PFSK-1 (cell line): Measurements from ENCODE around the gene POU2AF3.

Source experiments
- FOXP2 ChIP-seq: optimal IDR thresholded peaks from 2 replicates; pipeline ENCODE3; 2011; ENCODE audit warnings: borderline replicate concordance, control low read depth, inconsistent platforms; ENCODE audit not compliant: insufficient read depth; ENCODE audit errors: extremely low read length, extremely low read depth
- POLR2AphosphoS5 ChIP-seq: IDR thresholded peaks from 2 replicates; pipeline ENCODE4 v1.6.1; 2012; ENCODE audit warnings: low read depth, mild to moderate bottlenecking, control low read depth, low read length, moderate library complexity
- SIN3A ChIP-seq: IDR thresholded peaks from 2 replicates; pipeline ENCODE4 v1.6.1; 2012; ENCODE audit warnings: mild to moderate bottlenecking, low read length, moderate library complexity, borderline replicate concordance; ENCODE audit not compliant: insufficient read depth
- TAF1 ChIP-seq: IDR thresholded peaks from 2 replicates; pipeline ENCODE4 v1.6.1; 2012; ENCODE audit warnings: low read length, control low read depth, borderline replicate concordance; ENCODE audit not compliant: insufficient read depth
- TF ChIP-seq, protein P1 (sequence below), 2 experiments: IDR thresholded peaks; 2 replicates each; pipeline versions ENCODE4 v1.6.1 to v1.8.0; 2011 to 2012; ENCODE audit warnings: low read depth in 2 of 2, low read length in 2 of 2, control low read depth in 1 of 2, inconsistent platforms in 1 of 2, mild to moderate bottlenecking in 1 of 2, moderate library complexity in 1 of 2; ENCODE audit not compliant: insufficient read depth in 1 of 2

The POU2AF3 gene

DNA sequence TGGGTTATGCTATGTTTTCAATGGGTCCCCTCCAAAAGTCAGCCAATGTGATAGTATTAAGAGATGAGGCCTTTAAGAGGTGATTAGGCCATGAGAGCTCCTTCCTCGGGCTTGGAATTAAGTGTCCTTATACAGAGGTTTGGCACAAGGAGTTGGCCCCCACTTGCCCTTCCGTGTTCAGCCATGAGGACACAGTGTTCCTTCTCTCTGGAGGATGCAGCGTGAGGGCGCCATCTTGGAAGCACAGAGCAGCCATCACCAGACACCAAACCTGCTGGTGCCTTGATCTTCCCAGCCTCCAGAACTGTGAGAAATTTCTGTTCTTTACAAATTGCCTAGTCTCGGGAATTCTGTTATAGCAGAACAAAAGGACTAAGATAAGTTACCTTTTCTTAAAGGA is 26.9 kb downstream of the POU2AF3 start:
- TF ChIP-seq TAF1 (no peak), POLR2AphosphoS5 (no peak), SIN3A (no peak)
- TF ChIP-seq, protein P1, sequence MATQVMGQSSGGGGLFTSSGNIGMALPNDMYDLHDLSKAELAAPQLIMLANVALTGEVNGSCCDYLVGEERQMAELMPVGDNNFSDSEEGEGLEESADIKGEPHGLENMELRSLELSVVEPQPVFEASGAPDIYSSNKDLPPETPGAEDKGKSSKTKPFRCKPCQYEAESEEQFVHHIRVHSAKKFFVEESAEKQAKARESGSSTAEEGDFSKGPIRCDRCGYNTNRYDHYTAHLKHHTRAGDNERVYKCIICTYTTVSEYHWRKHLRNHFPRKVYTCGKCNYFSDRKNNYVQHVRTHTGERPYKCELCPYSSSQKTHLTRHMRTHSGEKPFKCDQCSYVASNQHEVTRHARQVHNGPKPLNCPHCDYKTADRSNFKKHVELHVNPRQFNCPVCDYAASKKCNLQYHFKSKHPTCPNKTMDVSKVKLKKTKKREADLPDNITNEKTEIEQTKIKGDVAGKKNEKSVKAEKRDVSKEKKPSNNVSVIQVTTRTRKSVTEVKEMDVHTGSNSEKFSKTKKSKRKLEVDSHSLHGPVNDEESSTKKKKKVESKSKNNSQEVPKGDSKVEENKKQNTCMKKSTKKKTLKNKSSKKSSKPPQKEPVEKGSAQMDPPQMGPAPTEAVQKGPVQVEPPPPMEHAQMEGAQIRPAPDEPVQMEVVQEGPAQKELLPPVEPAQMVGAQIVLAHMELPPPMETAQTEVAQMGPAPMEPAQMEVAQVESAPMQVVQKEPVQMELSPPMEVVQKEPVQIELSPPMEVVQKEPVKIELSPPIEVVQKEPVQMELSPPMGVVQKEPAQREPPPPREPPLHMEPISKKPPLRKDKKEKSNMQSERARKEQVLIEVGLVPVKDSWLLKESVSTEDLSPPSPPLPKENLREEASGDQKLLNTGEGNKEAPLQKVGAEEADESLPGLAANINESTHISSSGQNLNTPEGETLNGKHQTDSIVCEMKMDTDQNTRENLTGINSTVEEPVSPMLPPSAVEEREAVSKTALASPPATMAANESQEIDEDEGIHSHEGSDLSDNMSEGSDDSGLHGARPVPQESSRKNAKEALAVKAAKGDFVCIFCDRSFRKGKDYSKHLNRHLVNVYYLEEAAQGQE (IDR thresholded peaks at IDR 0.05; ENCODE audit: insufficient read depth in 1 of 2, low read depth in 2 of 2, low read length in 2 of 2): no peak

DNA sequence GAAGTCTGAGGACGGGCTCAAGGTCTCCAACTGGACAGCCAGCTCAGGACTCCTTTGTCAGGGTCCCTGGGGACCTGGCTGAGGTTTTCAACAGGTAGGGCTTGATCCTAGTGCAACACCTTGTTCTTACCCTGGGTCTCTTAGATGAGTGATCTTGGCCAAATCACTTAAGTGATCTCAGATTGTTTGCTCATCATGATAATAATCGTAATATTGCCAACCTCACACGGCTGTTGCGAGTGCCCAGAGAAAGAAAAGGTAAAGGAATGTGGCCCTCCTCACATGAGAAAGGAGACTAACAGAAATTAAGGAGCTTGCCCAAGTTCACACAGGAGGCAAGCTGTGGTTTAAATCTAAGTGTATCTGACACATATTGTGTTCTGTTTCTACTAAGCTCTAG is 28.5 kb downstream of the POU2AF3 start:
- no peak for TF ChIP-seq SIN3A
- TF ChIP-seq POLR2AphosphoS5: no peak
- no peak for TF ChIP-seq TAF1
- TF ChIP-seq, protein P1 (IDR thresholded peaks at IDR 0.05; ENCODE audit: insufficient read depth in 1 of 2, low read depth in 2 of 2, low read length in 2 of 2): no peak
- TF ChIP-seq FOXP2: no peak

DNA sequence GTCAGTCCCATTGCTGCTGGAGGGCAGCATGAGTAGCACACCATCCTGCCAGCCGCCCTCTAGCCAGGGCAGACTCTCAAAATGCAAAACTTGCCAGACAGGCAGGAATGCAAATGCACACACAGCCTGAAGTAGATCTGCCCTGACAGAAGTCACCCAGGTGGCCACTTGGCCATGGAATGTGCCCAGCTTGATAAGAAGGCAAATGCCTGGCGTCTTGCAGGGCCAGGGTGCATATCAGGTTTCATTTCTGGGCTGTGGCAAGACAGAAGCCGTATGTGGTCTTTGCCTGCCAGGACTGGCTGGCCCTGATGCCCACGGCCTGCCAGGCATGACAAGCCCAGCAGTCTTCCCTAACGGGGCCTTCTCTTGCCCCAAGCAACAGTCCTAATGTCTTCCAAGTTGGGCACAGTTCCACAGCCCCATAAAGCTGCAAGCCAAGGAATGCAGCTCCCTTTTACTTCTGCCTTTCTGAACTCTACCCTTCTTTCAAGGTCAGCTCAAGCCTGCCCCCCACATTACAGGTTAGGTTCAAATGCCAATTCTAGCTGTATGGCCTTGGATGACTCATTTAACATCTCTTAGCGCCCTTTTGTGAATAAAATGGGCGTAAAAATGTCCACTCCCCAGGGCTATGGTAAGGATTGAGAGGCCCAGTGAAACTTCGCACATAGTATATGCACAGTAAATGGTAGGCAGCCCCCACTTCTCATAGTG is 29.7 kb downstream of the POU2AF3 start:
- no peak for TF ChIP-seq SIN3A
- no peak for TF ChIP-seq POLR2AphosphoS5
- TF ChIP-seq TAF1: no peak
- TF ChIP-seq, protein P1 (IDR thresholded peaks at IDR 0.05; ENCODE audit: insufficient read depth in 1 of 2, low read depth in 2 of 2, low read length in 2 of 2): no peak
- TF ChIP-seq FOXP2: no peak

DNA sequence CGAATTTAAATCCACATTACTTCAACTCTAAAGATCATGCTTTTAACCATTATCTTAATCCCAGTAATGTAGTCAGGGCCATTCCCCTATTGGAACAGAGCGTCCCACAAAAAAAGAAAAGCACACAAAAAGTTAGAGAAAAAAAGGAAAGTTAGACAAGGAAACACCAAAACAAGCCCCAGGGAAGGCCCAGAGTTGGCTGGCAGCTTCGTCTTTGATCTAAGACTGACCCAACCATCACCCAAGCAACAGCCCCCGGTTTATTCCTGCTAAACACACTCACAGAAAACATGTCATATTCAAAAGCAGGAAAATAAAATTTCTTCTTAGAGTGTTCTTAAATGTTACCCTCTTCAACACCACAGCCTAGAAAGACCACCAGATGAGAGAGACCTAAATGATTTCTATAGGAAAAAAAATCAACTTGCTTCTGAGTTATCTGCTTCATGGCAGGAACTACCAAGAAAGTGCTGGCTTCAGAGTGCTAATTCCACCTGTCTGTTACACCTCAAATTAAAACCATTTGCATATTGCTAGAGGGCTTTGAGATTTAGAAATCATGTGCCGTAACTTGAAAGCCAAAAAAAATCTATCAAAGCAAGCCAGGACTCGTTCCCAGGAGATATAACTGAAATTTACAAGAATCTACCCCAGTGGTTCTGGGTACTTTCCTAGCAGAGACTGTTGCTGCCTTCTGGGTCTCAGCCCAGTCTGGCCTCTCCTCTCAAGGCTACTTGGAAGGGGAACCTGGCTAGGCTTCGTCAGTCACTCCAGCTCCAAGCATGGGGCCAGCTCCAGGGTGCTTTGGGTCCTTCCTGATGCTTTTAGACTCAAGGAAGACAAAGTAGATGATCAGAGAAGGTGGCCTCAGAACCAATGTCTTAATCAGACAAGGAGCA is 31.2 kb downstream of the POU2AF3 start:
- TF ChIP-seq POLR2AphosphoS5: no peak
- no peak for TF ChIP-seq SIN3A
- TF ChIP-seq FOXP2: no peak
- no peak for TF ChIP-seq TAF1
- TF ChIP-seq, protein P1 (IDR thresholded peaks at IDR 0.05; ENCODE audit: insufficient read depth in 1 of 2, low read depth in 2 of 2, low read length in 2 of 2): no peak
